K562 treated with DMSO at 1 percent for 48 hours (cell line): ENCODE data around the gene ACLY. TPM values are rescaled to one million over a fixed set of nuclear protein-coding genes. Genes with fewer than 3 reads are reported as not detected.

Experiments used
- total RNA-seq: library from RNA; unstranded; fragments of 300-600 nt; gene quantifications from 2 replicates; pipeline ENCODE4 v1.2.3, GENCODE V29; 2022; ENCODE audit warnings: low replicate concordance; ENCODE audit errors: extremely low read depth

ACLY gene
- not detected in 2 replicates for total RNA-seq

GRCh38 chr17:41918314-41919164 lies at the start of gene ACLY:
Gene ACLY (minus strand): TSS chr17:41918951. CDS start chr17:41913873, 5,078 bp downstream.

GRCh38 chr17:41966463-41967140 lies 47.9 kb upstream of the ACLY start, which contains the start of gene CNP:
Gene CNP (plus strand): TSS chr17:41966795. CDS start chr17:41966885, 90 bp downstream.

DNA sequence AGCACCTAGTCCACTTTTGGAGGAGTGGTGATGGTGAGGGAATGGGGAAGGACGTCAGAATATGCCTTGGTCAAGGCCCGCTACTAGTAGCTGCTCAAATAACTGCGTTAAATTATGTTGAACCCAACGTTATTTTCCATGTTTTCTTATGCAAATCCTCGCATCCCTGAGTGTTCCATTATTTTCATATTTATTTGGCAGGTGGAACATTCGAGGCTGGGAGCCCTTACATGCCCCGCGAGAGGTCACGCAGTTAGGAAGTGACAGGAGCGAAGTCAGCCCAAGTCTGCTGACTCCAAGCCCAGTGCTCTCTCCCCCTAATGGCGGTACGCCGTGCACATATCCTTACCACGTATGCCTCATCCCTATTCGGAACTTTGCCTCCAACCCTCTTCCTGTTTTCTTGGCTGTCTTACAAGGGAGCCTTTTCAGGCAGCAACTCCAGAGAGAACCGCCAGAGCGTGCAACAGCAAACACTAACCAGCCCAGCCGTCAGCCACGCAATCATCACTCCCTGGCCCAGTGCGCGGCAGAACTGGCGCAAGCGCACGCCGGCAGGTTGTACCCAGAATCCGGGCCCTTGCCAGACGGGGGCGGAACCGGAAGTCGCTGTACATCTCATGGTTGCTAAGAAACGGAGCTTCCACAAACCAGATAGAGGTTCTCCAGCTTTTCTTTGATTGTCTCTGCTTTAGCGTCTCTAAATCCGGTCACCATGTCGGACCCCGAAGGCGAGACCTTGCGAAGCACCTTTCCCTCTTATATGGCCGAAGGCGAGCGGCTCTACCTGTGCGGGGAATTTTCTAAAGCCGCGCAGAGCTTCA lies 11.5 kb upstream of the ACLY start, which contains the start of gene ODAD4:
Gene ODAD4 (plus strand): TSS at position 609 of the 824 bp plus-strand sequence. CDS start 107 bp downstream, at position 716.

GRCh38 chr17:41864836-41865595 lies 53.7 kb downstream of the ACLY start, which contains the start of gene KLHL11:
Gene KLHL11 (minus strand): TSS chr17:41865423. CDS start chr17:41865370, 53 bp downstream.

GRCh38 chr17:41837761-41838538 lies 80.8 kb downstream of the ACLY start, which contains the start of gene KLHL10:
Gene KLHL10 (plus strand): TSS chr17:41837825. CDS start chr17:41837933, 108 bp downstream.

GRCh38 chr17:41835800-41836549 lies 82.8 kb downstream of the ACLY start, which contains the start of gene NT5C3B:
Gene NT5C3B (minus strand): TSS chr17:41836232. CDS start chr17:41836193, 39 bp downstream.

Other genes with a start within 250 kb of the ACLY start
- gene EIF1, start 230.1 kb downstream of the ACLY start, total RNA-seq: 437 and 1,744 TPM in 2 replicates
- not detected in 2 replicates for gene GAST, start 206.6 kb downstream of the ACLY start, total RNA-seq
- gene HAP1, start 184.3 kb downstream of the ACLY start, total RNA-seq: not detected in 2 replicates
- gene JUP, start 132.2 kb downstream of the ACLY start, total RNA-seq: not detected in 2 replicates
- gene P3H4, start 107.0 kb downstream of the ACLY start, total RNA-seq: not detected in 2 replicates
- not detected in 2 replicates for gene FKBP10, start 105.9 kb downstream of the ACLY start, total RNA-seq
- gene NT5C3B, start 82.7 kb downstream of the ACLY start, total RNA-seq: not detected in 2 replicates
- not detected in 2 replicates for gene KLHL10, start 81.1 kb downstream of the ACLY start, total RNA-seq
- gene KLHL11, start 53.5 kb downstream of the ACLY start, total RNA-seq: not detected in 2 replicates
- not detected in 2 replicates for gene ODAD4, start 11.7 kb upstream of the ACLY start, total RNA-seq
- not detected in 2 replicates for gene CNP, start 47.8 kb upstream of the ACLY start, total RNA-seq
- gene DNAJC7, start 98.5 kb upstream of the ACLY start, total RNA-seq: 468 TPM in 1 of 2 replicates, not detected in the other
- gene NKIRAS2, start 101.1 kb upstream of the ACLY start, total RNA-seq: not detected in 2 replicates
- gene C17orf113, start 131.7 kb upstream of the ACLY start, total RNA-seq: not detected in 2 replicates
- not detected in 2 replicates for gene ZNF385C, start 179.5 kb upstream of the ACLY start, total RNA-seq
- gene DHX58, start 193.8 kb upstream of the ACLY start, total RNA-seq: not detected in 2 replicates
- gene KAT2A, start 202.4 kb upstream of the ACLY start, total RNA-seq: not detected in 2 replicates
- gene HSPB9, start 203.9 kb upstream of the ACLY start, total RNA-seq: not detected in 2 replicates
- not detected in 2 replicates for gene RAB5C, start 236.0 kb upstream of the ACLY start, total RNA-seq